H9 (cell line): ENCODE results near the gene NTNG2. TPM values are rescaled to one million over a fixed set of nuclear protein-coding genes. Genes with fewer than 3 reads are reported as not detected.

Source experiments
- DNase-seq: peaks from one replicate; pipeline ENCODE4 v3.0.0-alpha.2; 2017
- H2AFZ ChIP-seq: one replicate; pipeline ENCODE4 v1.6.1; 2013; ENCODE audit warnings: mild to moderate bottlenecking, low read length, control low read depth, moderate library complexity
- H2AK5ac ChIP-seq: 2 replicates; pipeline ENCODE4 v1.6.1; 2013; ENCODE audit warnings: low read length, control low read depth, mixed read lengths; ENCODE audit not compliant: insufficient read length
- H2BK120ac ChIP-seq: one replicate; pipeline ENCODE4 v1.6.1; 2013; ENCODE audit warnings: low read depth, mild to moderate bottlenecking, low read length, control low read depth, inconsistent platforms; ENCODE audit not compliant: poor library complexity, severe bottlenecking
- H2BK12ac ChIP-seq: 2 replicates; pipeline ENCODE4 v1.6.1; 2013; ENCODE audit warnings: low read length, control low read depth, mixed read lengths, low read depth; ENCODE audit not compliant: insufficient read length
- H2BK15ac ChIP-seq: 2 replicates; pipeline ENCODE4 v1.6.1; 2013; ENCODE audit warnings: low read depth, low read length, control low read depth
- H2BK20ac ChIP-seq: one replicate; pipeline ENCODE4 v1.6.1; 2013; ENCODE audit warnings: low read depth, mild to moderate bottlenecking, low read length, control low read depth, inconsistent platforms; ENCODE audit not compliant: poor library complexity, severe bottlenecking
- H2BK5ac ChIP-seq: 2 replicates; pipeline ENCODE4 v1.6.1; 2013; ENCODE audit warnings: low read length, control low read depth, mixed read lengths; ENCODE audit not compliant: insufficient read length
- H3K14ac ChIP-seq: 2 replicates; pipeline ENCODE4 v1.6.1; 2013; ENCODE audit warnings: low read length, control low read depth; ENCODE audit not compliant: insufficient read depth
- H3K18ac ChIP-seq: 2 replicates; pipeline ENCODE4 v1.6.1; 2013; ENCODE audit warnings: low read depth, mild to moderate bottlenecking, mixed read lengths, low read length, control low read depth; ENCODE audit not compliant: insufficient read length
- H3K23ac ChIP-seq: 2 replicates; pipeline ENCODE4 v1.6.1; 2013; ENCODE audit warnings: low read length, control low read depth, mixed read lengths, low read depth; ENCODE audit not compliant: insufficient read length
- H3K23me2 ChIP-seq: 2 replicates; pipeline ENCODE4 v1.6.1; 2013; ENCODE audit warnings: low read depth, mild to moderate bottlenecking, mixed read lengths, low read length, control low read depth; ENCODE audit not compliant: insufficient read length, poor library complexity, severe bottlenecking
- H3K27ac ChIP-seq: 2 replicates; pipeline ENCODE4 v1.5.1; 2013; ENCODE audit warnings: low read length, control low read depth, mixed read lengths, low read depth; ENCODE audit not compliant: insufficient read length
- H3K27me3 ChIP-seq: 2 replicates; pipeline ENCODE4 v1.6.1; 2013; ENCODE audit warnings: low read length, control low read depth, inconsistent platforms; ENCODE audit not compliant: insufficient read depth
- H3K4ac ChIP-seq: 2 replicates; pipeline ENCODE4 v1.6.1; 2013; ENCODE audit warnings: low read depth, mild to moderate bottlenecking, control low read depth, inconsistent platforms, low read length, moderate library complexity
- H3K4me1 ChIP-seq: 2 replicates; pipeline ENCODE4 v1.6.1; 2013; ENCODE audit warnings: low read length, control low read depth, inconsistent platforms; ENCODE audit not compliant: insufficient read depth
- H3K4me2 ChIP-seq: 2 replicates; pipeline ENCODE4 v1.6.1; 2013; ENCODE audit warnings: low read length, control low read depth, mixed read lengths; ENCODE audit not compliant: insufficient read length, insufficient read depth
- H3K56ac ChIP-seq: 2 replicates; pipeline ENCODE4 v1.6.1; 2013; ENCODE audit warnings: low read depth, mild to moderate bottlenecking, mixed read lengths, low read length, control low read depth; ENCODE audit not compliant: insufficient read length
- H3K79me1 ChIP-seq: 2 replicates; pipeline ENCODE4 v1.6.1; 2013; ENCODE audit warnings: low read depth, mild to moderate bottlenecking, moderate library complexity, low read length, control low read depth, inconsistent platforms; ENCODE audit not compliant: insufficient read depth, poor library complexity, severe bottlenecking
- H3K79me2 ChIP-seq: 2 replicates; pipeline ENCODE4 v1.6.1; 2013; ENCODE audit warnings: low read length, control low read depth, inconsistent platforms; ENCODE audit not compliant: insufficient read depth
- H3K9ac ChIP-seq: 2 replicates; pipeline ENCODE4 v1.6.1; 2013; ENCODE audit warnings: low read length, control low read depth, mixed read lengths; ENCODE audit not compliant: insufficient read length; ENCODE audit errors: extremely low read depth
- H3K9me3 ChIP-seq: one replicate; pipeline ENCODE4 v1.6.1; 2013; ENCODE audit warnings: low read depth, low read length, inconsistent platforms; ENCODE audit not compliant: control insufficient read depth
- H3T11ph ChIP-seq: one replicate; pipeline ENCODE4 v1.6.1; 2013; ENCODE audit warnings: mild to moderate bottlenecking, low read length, control low read depth, inconsistent platforms
- H4K20me1 ChIP-seq: one replicate; pipeline ENCODE4 v1.6.1; 2013; ENCODE audit not compliant: control insufficient read depth, insufficient read length, insufficient read depth
- H4K5ac ChIP-seq: 2 replicates; pipeline ENCODE4 v1.6.1; 2013; ENCODE audit warnings: low read depth, mild to moderate bottlenecking, mixed read lengths, low read length, control low read depth; ENCODE audit not compliant: insufficient read length
- H4K8ac ChIP-seq: replicated peaks from 2 replicates; pipeline ENCODE4 v1.6.1; 2013; ENCODE audit warnings: low read length, control low read depth, mixed read lengths, low read depth; ENCODE audit not compliant: insufficient read length
- H4K91ac ChIP-seq: 2 replicates; pipeline ENCODE4 v1.6.1; 2013; ENCODE audit warnings: low read depth, mild to moderate bottlenecking, moderate library complexity, mixed read lengths, low read length, control low read depth; ENCODE audit not compliant: insufficient read length
- H3K27ac Mint-ChIP-seq, 3 experiments: 2 replicates in 2 of 3; 3 replicates in 1 of 3; pipeline ENCODE4 v1.8.0; 2020 to 2021; ENCODE audit warnings: mixed read lengths in 3 of 3, mild to moderate bottlenecking in 1 of 3, moderate library complexity in 1 of 3
- H3K27me3 Mint-ChIP-seq: 2 replicates; pipeline ENCODE4 v1.8.0; 2021; ENCODE audit warnings: low read depth, mild to moderate bottlenecking, moderate library complexity, mixed read lengths
- H3K36me3 Mint-ChIP-seq, 3 experiments: 2 replicates in 2 of 3; 3 replicates in 1 of 3; pipeline ENCODE4 v1.8.0; 2020 to 2021; ENCODE audit warnings: low read depth in 3 of 3, mixed read lengths in 3 of 3; ENCODE audit not compliant: insufficient read depth in 1 of 3
- H3K4me1 Mint-ChIP-seq, 2 experiments: 2 replicates each; pipeline ENCODE4 v1.8.0; 2020; ENCODE audit warnings: mixed read lengths in 2 of 2
- H3K4me3 Mint-ChIP-seq, 2 experiments: 2 replicates in 1 of 2; 3 replicates in 1 of 2; pipeline ENCODE4 v1.8.0; 2020 to 2021; ENCODE audit warnings: mild to moderate bottlenecking in 2 of 2, mixed read lengths in 2 of 2, moderate library complexity in 1 of 2
- H3K9me3 Mint-ChIP-seq, 2 experiments: 2 replicates in 1 of 2; 3 replicates in 1 of 2; pipeline ENCODE4 v1.8.0; 2020; ENCODE audit warnings: mild to moderate bottlenecking in 2 of 2, mixed read lengths in 2 of 2, moderate library complexity in 1 of 2
- CTCF ChIP-seq: fragments of 200-600 bp; sonication (generic); conservative IDR thresholded peaks from 3 replicates; pipeline ENCODE4 v1.8.0; 2021; ENCODE audit warnings: antibody characterized with exemption, mild to moderate bottlenecking
- WGBS: extraction: QIAGEN DNeasy Blood & Tissue Kit; methylation state at CpG from one replicate; pipeline ENCODE4 v1.1.7; 2013; ENCODE audit warnings: missing lambda C conversion rate, low lambda C conversion rate, mixed read lengths; ENCODE audit not compliant: insufficient read length; ENCODE audit errors: extremely low coverage; 5-methylcytosine and 5-hydroxymethylcytosine counted together
- total RNA-seq: library from RNA; stranded (reverse); gene quantifications from 2 replicates; pipeline ENCODE4 v1.2.1, GENCODE V29; 2021

NTNG2 gene
- total RNA-seq, 1 experiment from 2014 or later: 0.52 TPM

- H3K4me2 ChIP-seq: no peak overlapping the region
- no peaks in the 10 kb centered on the region for H3K9me3 ChIP-seq
- TF ChIP-seq CTCF: no peak
- no peak overlapping the region for H3K27ac ChIP-seq
- no peak overlapping the region for H3K56ac ChIP-seq
- H4K8ac ChIP-seq: no peak overlapping the region
- no peak overlapping the region for H3K4ac ChIP-seq
- no peak overlapping the region for H3K23ac ChIP-seq
- no peak overlapping the region for H3K18ac ChIP-seq
- Mint-ChIP-seq H3K27me3 (peaks cover 30% of the 10 kb centered on the region), H3K4me1 (peaks cover 2 to 6% of the 10 kb centered on the region in 2 experiments), H3K9me3 (no peaks in the 10 kb centered on the region; a peak in 1 of 5 replicates), H3K27ac (0 out of 7 replicates have a peak overlapping the region, but pooled peaks of 1 of the 3 experiments have one; percentile 12), H3K36me3 (no peaks in the 10 kb centered on the region), H3K4me3 (no peak overlapping the region)
- no peaks in the 10 kb centered on the region for H3K23me2 ChIP-seq
- no peak overlapping the region for H2BK5ac ChIP-seq
- no peak overlapping the region for H2BK120ac ChIP-seq
- no peaks in the 10 kb centered on the region for H3K4me1 ChIP-seq
- H3K79me1 ChIP-seq: no peaks in the 10 kb centered on the region
- H3K9ac ChIP-seq: no peak overlapping the region
- no peaks in the 10 kb centered on the region for H4K20me1 ChIP-seq
- H3K14ac ChIP-seq: no peak overlapping the region; the same call in 1 of the 2 replicates
- H4K5ac ChIP-seq: no peak overlapping the region
- H2BK20ac ChIP-seq: no peak overlapping the region
- no peak overlapping the region for H3T11ph ChIP-seq
- H3K27me3 ChIP-seq: no peaks in the 10 kb centered on the region
- no peaks in the 10 kb centered on the region for H3K79me2 ChIP-seq
- no peak overlapping the region for H2BK15ac ChIP-seq
- no peak overlapping the region for H2AFZ ChIP-seq
- H2AK5ac ChIP-seq: no peak overlapping the region
- no CpG with 5 or more reads among the region's 8 CpGs for WGBS
- no peak overlapping the region for H4K91ac ChIP-seq
- H2BK12ac ChIP-seq: no peak overlapping the region
- no peak for DNase-seq
Observed at GRCh38 chr9:132147839-132148238, 14.0 kb upstream of the NTNG2 start.
